ENCODE measurements around the gene UGT1A3.

Gene UGT1A3

DNA sequence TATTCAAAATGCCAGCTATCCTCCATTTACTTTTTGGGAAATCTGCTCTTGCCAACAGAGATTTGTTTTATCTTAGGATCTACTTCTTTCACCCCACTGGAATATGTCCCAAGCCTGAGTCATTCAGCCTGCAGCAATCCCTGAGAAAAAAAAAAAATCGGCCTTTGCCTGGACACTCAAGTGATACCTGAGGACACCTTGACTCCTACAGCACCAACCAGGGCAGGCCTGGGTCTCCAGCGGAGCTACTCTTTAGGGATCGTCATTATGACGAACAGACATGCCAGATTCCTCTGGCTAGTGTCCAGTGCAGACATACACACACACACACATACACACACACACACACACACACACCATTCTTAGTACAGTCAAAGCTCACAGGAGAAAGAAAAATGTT is 38.4 kb upstream of the UGT1A3 start:
- TF ChIP-seq SIN3A (IDR thresholded peaks at IDR 0.05; ENCODE audit: borderline replicate concordance, insufficient read depth, low read length) (no peak), FOXP2 (optimal IDR thresholded peaks at IDR 0.05; ENCODE audit: borderline replicate concordance, extremely low read depth, extremely low read length, insufficient read depth) (no peak), TAF1 (IDR thresholded peaks at IDR 0.05; ENCODE audit: borderline replicate concordance, insufficient read depth, low read length) (no peak), POLR2AphosphoS5 (IDR thresholded peaks at IDR 0.05; ENCODE audit: low read depth, low read length) (no peak)
- TF ChIP-seq, protein P1, sequence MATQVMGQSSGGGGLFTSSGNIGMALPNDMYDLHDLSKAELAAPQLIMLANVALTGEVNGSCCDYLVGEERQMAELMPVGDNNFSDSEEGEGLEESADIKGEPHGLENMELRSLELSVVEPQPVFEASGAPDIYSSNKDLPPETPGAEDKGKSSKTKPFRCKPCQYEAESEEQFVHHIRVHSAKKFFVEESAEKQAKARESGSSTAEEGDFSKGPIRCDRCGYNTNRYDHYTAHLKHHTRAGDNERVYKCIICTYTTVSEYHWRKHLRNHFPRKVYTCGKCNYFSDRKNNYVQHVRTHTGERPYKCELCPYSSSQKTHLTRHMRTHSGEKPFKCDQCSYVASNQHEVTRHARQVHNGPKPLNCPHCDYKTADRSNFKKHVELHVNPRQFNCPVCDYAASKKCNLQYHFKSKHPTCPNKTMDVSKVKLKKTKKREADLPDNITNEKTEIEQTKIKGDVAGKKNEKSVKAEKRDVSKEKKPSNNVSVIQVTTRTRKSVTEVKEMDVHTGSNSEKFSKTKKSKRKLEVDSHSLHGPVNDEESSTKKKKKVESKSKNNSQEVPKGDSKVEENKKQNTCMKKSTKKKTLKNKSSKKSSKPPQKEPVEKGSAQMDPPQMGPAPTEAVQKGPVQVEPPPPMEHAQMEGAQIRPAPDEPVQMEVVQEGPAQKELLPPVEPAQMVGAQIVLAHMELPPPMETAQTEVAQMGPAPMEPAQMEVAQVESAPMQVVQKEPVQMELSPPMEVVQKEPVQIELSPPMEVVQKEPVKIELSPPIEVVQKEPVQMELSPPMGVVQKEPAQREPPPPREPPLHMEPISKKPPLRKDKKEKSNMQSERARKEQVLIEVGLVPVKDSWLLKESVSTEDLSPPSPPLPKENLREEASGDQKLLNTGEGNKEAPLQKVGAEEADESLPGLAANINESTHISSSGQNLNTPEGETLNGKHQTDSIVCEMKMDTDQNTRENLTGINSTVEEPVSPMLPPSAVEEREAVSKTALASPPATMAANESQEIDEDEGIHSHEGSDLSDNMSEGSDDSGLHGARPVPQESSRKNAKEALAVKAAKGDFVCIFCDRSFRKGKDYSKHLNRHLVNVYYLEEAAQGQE (IDR thresholded peaks at IDR 0.05; ENCODE audit: insufficient read depth in 1 of 2, low read depth in 2 of 2, low read length in 2 of 2), result no peak

DNA sequence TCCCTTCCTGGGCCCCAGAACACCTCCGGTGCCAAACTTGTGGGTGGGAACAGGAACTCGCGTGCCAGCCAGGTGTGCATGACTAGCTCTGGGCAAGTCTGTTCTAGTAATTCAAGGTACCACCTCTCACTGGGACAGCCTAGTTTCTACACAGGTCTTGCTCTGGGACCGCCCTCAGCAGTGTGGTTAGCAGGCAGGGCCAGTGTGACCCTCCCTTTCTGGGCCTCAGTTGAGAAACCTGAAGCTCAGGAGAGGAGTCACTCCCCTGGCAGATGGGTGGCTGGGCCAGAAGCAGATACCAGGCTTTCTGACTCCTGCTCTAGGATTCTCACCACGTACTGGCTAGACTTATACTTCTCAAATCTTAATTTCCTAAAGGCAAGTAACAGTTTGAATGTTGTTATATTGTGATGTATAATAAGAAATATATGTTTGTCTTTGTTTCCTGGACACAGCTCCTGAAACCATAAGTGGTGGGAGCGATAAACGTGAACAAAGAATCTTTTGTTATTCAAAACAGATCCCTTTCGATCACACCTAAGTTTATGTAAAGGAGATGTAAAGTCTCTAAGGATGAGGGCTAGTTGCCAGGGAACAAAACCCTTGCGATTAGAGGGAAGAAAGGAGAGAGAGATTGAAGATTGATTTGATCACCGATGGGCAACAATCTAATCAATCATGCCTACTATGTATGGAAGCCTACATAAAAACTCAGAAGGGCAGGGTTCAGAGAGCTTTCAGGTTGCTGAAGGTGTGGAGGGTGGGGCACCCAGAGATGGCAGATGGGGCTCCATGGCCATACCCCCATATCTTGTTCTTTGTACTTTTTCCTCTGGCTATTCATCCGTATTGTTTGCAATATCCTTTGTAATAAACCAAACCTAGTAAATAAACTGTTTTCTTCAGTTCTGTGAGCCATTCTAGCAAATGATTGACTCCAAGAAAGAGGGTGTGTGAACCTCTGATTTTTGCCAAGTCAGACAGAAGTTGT is 37.1 kb upstream of the UGT1A3 start:
- no peak for TF ChIP-seq SIN3A (IDR thresholded peaks at IDR 0.05; ENCODE audit: borderline replicate concordance, insufficient read depth, low read length)

DNA sequence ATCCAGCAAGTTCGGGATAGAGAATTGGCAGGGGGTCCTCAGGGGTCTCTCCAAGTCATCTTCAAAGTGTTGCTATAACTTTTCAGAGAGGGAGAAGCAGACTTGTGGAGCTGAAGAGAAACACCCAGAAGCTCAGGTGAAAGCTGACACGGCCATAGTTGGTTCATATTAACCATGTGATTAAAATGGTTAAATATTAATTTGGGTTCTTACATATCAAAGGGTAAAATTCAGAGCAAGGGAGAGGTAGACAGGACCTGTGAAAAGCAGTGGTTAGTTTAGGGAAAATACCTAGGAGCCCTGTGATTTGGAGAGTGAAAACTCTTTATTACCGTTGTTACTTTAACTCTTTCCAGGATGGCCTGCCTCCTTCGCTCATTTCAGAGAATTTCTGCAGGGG is 36.2 kb upstream of the UGT1A3 start, which contains the start of gene UGT1A6:
UGT1A6 (plus strand) TSS at position 243 of the 400 bp plus-strand sequence; CDS start at position 358, 115 bp downstream.
- TF ChIP-seq FOXP2 (optimal IDR thresholded peaks at IDR 0.05; ENCODE audit: borderline replicate concordance, extremely low read depth, extremely low read length, insufficient read depth), result no peak
- no peak for TF ChIP-seq TAF1 (IDR thresholded peaks at IDR 0.05; ENCODE audit: borderline replicate concordance, insufficient read depth, low read length)
- no peak for TF ChIP-seq POLR2AphosphoS5 (IDR thresholded peaks at IDR 0.05; ENCODE audit: low read depth, low read length)
- TF ChIP-seq SIN3A (IDR thresholded peaks at IDR 0.05; ENCODE audit: borderline replicate concordance, insufficient read depth, low read length), result no peak
- TF ChIP-seq, protein P1 (IDR thresholded peaks at IDR 0.05; ENCODE audit: insufficient read depth in 1 of 2, low read depth in 2 of 2, low read length in 2 of 2), result no peak

DNA sequence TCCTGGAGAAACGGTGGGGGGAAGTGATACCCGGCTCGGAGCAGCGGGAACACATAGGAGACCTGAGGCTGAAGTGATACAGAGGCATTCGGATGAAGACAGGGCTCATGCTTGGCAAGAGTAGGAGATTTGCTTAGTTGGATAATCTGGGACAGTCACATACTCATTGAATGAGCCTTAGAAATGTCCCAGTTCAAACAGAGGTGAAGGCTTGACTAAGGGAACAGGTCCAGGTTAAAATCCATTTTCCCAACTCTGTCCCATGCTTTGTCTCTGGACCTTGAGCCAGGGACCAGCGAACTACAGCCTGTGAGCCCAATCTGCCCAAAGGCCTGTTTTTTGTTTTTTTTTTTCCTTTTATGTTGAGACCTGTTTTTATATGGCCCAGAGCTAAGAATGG is 34.9 kb upstream of the UGT1A3 start:
- TF ChIP-seq, protein P1 (IDR thresholded peaks at IDR 0.05; ENCODE audit: insufficient read depth in 1 of 2, low read depth in 2 of 2, low read length in 2 of 2), result no peak
- no peak for TF ChIP-seq TAF1 (IDR thresholded peaks at IDR 0.05; ENCODE audit: borderline replicate concordance, insufficient read depth, low read length)
- no peak for TF ChIP-seq FOXP2 (optimal IDR thresholded peaks at IDR 0.05; ENCODE audit: borderline replicate concordance, extremely low read depth, extremely low read length, insufficient read depth)
- no peak for TF ChIP-seq SIN3A (IDR thresholded peaks at IDR 0.05; ENCODE audit: borderline replicate concordance, insufficient read depth, low read length)
- TF ChIP-seq POLR2AphosphoS5 (IDR thresholded peaks at IDR 0.05; ENCODE audit: low read depth, low read length), result no peak

DNA sequence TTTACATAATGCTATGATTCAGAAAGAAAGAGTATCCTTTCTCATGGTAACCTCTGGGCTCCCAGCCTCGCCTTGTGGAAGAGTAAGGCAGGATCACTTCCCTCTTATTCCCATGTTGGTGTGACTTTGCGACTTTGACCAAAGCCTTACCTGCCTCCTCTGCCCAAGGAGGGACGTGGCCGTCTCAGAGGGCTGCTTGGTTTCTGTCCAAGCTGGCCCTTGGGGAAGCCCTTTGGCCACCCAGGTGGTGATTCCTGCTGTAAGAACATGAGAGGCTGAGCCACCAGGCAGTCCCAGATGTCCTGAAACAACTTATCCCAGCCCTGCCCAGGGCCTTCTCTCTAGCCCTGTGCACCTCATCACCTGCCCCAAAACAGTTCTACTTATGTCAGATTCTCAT is 30.1 kb upstream of the UGT1A3 start:
- TF ChIP-seq FOXP2 (optimal IDR thresholded peaks at IDR 0.05; ENCODE audit: borderline replicate concordance, extremely low read depth, extremely low read length, insufficient read depth) (no peak), POLR2AphosphoS5 (IDR thresholded peaks at IDR 0.05; ENCODE audit: low read depth, low read length) (no peak), TAF1 (IDR thresholded peaks at IDR 0.05; ENCODE audit: borderline replicate concordance, insufficient read depth, low read length) (no peak), SIN3A (IDR thresholded peaks at IDR 0.05; ENCODE audit: borderline replicate concordance, insufficient read depth, low read length) (no peak)
- TF ChIP-seq, protein P1 (IDR thresholded peaks at IDR 0.05; ENCODE audit: insufficient read depth in 1 of 2, low read depth in 2 of 2, low read length in 2 of 2), result no peak
